Measurements from ENCODE around the gene MUC4.

The MUC4 gene

GRCh38 chr3:195822131-195822696 is 10.5 kb upstream of the MUC4 start:
- TF ChIP-seq, protein P1, sequence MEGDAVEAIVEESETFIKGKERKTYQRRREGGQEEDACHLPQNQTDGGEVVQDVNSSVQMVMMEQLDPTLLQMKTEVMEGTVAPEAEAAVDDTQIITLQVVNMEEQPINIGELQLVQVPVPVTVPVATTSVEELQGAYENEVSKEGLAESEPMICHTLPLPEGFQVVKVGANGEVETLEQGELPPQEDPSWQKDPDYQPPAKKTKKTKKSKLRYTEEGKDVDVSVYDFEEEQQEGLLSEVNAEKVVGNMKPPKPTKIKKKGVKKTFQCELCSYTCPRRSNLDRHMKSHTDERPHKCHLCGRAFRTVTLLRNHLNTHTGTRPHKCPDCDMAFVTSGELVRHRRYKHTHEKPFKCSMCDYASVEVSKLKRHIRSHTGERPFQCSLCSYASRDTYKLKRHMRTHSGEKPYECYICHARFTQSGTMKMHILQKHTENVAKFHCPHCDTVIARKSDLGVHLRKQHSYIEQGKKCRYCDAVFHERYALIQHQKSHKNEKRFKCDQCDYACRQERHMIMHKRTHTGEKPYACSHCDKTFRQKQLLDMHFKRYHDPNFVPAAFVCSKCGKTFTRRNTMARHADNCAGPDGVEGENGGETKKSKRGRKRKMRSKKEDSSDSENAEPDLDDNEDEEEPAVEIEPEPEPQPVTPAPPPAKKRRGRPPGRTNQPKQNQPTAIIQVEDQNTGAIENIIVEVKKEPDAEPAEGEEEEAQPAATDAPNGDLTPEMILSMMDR (IDR thresholded peaks at IDR 0.05; ENCODE audit: low read depth, low read length, missing control alignments) = no peak
- in situ Hi-C loops (cut with HindIII; ENCODE audit: low pct_ligation_motif_present, low sequenced_read_pairs) = no loop called here

GRCh38 chr3:195821403-195822130 is 9.8 kb upstream of the MUC4 start:
- DNase-seq = no peak
- Histone ChIP-seq H3K4me3 (ENCODE audit: low read depth, low read length) (no peak overlapping the region), H3K36me3 (replicated peaks) (no peaks in the 10 kb centered on the region), H3K27me3 (replicated peaks) (no peaks in the 10 kb centered on the region), H3K27ac (no peak overlapping the region)
- in situ Hi-C loops (cut with HindIII; ENCODE audit: low pct_ligation_motif_present, low sequenced_read_pairs) = no loop called here
- TF ChIP-seq, protein P1 (IDR thresholded peaks at IDR 0.05; ENCODE audit: low read depth, low read length, missing control alignments) = no peak

More at GRCh38 chr3:195822131-195822696, 10.5 kb upstream of the MUC4 start:
- no peak for DNase-seq
- Histone ChIP-seq H3K4me3 (ENCODE audit: low read depth, low read length) (no peak overlapping the region), H3K36me3 (replicated peaks) (no peaks in the 10 kb centered on the region), H3K27ac (no peak overlapping the region), H3K27me3 (replicated peaks) (no peaks in the 10 kb centered on the region)

GRCh38 chr3:195820901-195821300 is 9.2 kb upstream of the MUC4 start:
- Histone ChIP-seq H3K27ac (no peak overlapping the region), H3K4me3 (ENCODE audit: low read depth, low read length) (no peak overlapping the region), H3K27me3 (replicated peaks) (no peaks in the 10 kb centered on the region), H3K36me3 (replicated peaks) (no peaks in the 10 kb centered on the region)
- TF ChIP-seq, protein P1 (IDR thresholded peaks at IDR 0.05; ENCODE audit: low read depth, low read length, missing control alignments) = no peak
- no peak for DNase-seq
- in situ Hi-C loops (cut with HindIII; ENCODE audit: low pct_ligation_motif_present, low sequenced_read_pairs) = no loop called here

GRCh38 chr3:195820186-195820585 is 8.5 kb upstream of the MUC4 start:
- no peak overlapping the region for H3K4me3 ChIP-seq (ENCODE audit: low read depth, low read length)
- H3K27ac ChIP-seq = no peak overlapping the region
- H3K36me3 ChIP-seq (replicated peaks) = no peaks in the 10 kb centered on the region
- TF ChIP-seq, protein P1 (IDR thresholded peaks at IDR 0.05; ENCODE audit: low read depth, low read length, missing control alignments) = no peak
- DNase-seq = no peak
- H3K27me3 ChIP-seq (replicated peaks) = no peaks in the 10 kb centered on the region
- in situ Hi-C loops (cut with HindIII; ENCODE audit: low pct_ligation_motif_present, low sequenced_read_pairs) = no loop called here

DNA sequence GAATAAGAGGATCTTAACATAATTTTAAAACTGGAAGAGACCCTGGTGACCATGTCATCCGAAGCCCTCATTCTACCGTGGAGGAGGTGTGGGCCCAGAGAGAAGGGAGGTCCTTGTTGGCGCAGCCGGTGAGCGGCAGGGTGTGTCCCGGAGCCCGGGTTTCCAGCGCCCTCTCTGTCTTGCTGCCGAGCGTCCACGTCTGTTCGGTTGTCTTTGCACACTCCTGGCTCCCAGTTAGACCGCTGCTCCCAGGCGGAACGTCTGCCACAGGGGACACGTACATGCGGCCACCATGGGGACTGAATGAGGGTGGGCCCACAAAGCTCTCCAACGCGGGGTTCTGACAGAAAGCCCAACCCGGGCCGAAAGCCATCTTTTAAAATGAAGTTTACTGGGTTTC is 6.6 kb upstream of the MUC4 start:
- TF ChIP-seq, protein P1 (IDR thresholded peaks at IDR 0.05; ENCODE audit: low read depth, low read length, missing control alignments) = no peak
- no peak for DNase-seq
- in situ Hi-C loops (cut with HindIII; ENCODE audit: low pct_ligation_motif_present, low sequenced_read_pairs) = no loop called here
- Histone ChIP-seq H3K4me3 (ENCODE audit: low read depth, low read length) (no peak overlapping the region), H3K27ac (no peak overlapping the region), H3K27me3 (replicated peaks) (peaks cover 2% of the 10 kb centered on the region), H3K36me3 (replicated peaks) (no peaks in the 10 kb centered on the region)
